Brain microvascular endothelial cell (primary cell): Measurements from ENCODE around the gene PPFIBP2.
A peak's percentile ranks its signal among the peaks of the same experiment; 100 is the strongest.
"Not testable (repeated sequence)": the region's sequence is repeated elsewhere in the genome, so short reads cannot be mapped to it uniquely, and the experiment has no call there.

ENCODE experiments used
- DNase-seq: peaks from one replicate; pipeline ENCODE4 v3.0.0-alpha.2; 2020
- H3K27ac ChIP-seq: fragments of 250-450 bp; sonication (Bioruptor Pico); 2 replicates; pipeline ENCODE4 v1.5.1; 2020; ENCODE audit warnings: mild to moderate bottlenecking, moderate library complexity
- H3K27me3 ChIP-seq: fragments of 250-450 bp; sonication (Bioruptor Pico); replicated peaks from 2 replicates; pipeline ENCODE4 v1.5.1; 2020; ENCODE audit warnings: mild to moderate bottlenecking
- H3K36me3 ChIP-seq: fragments of 250-450 bp; sonication (Bioruptor Pico); replicated peaks from 2 replicates; pipeline ENCODE4 v1.5.1; 2020; ENCODE audit warnings: mild to moderate bottlenecking
- H3K4me3 ChIP-seq: 2 replicates; pipeline ENCODE4 v1.5.1; 2011; ENCODE audit warnings: low read depth, mild to moderate bottlenecking, control low read depth, low read length, moderate library complexity
- in situ Hi-C: cut with HindIII; loops from 2 replicates; pipeline ENCODE4 v1.10.0; 2017; ENCODE audit warnings: low sequenced_read_pairs, low pct_ligation_motif_present
- TF ChIP-seq, protein P1 (sequence below): IDR thresholded peaks from 2 replicates; pipeline ENCODE4 v1.5.1; 2011; ENCODE audit warnings: low read depth, mild to moderate bottlenecking, moderate library complexity, low read length, control low read depth, inconsistent platforms; ENCODE audit errors: missing control alignments

The PPFIBP2 gene

GRCh38 chr11:7657306-7658025, 143.7 kb downstream of the PPFIBP2 start:
- Histone ChIP-seq H3K4me3 (no peak overlapping the region), H3K27ac (no peak overlapping the region), H3K27me3 (no peaks in the 10 kb centered on the region), H3K36me3 (no peaks in the 10 kb centered on the region)
- peak; percentile 61 for DNase-seq
- in situ Hi-C loops, result no loop called here
- TF ChIP-seq, protein P1, sequence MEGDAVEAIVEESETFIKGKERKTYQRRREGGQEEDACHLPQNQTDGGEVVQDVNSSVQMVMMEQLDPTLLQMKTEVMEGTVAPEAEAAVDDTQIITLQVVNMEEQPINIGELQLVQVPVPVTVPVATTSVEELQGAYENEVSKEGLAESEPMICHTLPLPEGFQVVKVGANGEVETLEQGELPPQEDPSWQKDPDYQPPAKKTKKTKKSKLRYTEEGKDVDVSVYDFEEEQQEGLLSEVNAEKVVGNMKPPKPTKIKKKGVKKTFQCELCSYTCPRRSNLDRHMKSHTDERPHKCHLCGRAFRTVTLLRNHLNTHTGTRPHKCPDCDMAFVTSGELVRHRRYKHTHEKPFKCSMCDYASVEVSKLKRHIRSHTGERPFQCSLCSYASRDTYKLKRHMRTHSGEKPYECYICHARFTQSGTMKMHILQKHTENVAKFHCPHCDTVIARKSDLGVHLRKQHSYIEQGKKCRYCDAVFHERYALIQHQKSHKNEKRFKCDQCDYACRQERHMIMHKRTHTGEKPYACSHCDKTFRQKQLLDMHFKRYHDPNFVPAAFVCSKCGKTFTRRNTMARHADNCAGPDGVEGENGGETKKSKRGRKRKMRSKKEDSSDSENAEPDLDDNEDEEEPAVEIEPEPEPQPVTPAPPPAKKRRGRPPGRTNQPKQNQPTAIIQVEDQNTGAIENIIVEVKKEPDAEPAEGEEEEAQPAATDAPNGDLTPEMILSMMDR, result peak; percentile 69

DNA sequence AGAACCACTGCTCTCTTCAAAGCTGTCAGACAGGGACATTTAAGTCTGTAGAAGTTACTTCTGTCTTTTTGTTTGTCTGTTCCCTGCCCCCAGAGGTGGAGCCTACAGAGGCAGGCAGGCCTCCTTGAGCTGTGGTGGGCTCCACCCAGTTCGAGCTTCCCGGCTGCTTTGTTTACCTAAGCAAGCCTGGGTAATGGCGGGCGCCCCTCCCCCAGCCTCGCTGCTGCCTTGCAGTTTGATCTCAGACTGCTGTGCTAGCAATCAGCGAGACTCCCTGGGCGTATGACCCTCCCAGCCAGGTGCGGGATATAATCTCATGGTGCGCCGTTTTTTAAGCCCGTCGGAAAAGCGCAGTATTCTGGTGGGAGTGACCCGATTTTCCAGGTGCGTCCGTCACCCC, 149.7 kb downstream of the PPFIBP2 start:
- DNase-seq, in situ Hi-C loops, H3K27me3 ChIP-seq, H3K27ac ChIP-seq, H3K4me3 ChIP-seq, H3K36me3 ChIP-seq: not testable (repeated sequence)

GRCh38 chr11:7664867-7665266, 151.1 kb downstream of the PPFIBP2 start:
- TF ChIP-seq, protein P1, result no peak
- in situ Hi-C loops, result no loop called here

DNA sequence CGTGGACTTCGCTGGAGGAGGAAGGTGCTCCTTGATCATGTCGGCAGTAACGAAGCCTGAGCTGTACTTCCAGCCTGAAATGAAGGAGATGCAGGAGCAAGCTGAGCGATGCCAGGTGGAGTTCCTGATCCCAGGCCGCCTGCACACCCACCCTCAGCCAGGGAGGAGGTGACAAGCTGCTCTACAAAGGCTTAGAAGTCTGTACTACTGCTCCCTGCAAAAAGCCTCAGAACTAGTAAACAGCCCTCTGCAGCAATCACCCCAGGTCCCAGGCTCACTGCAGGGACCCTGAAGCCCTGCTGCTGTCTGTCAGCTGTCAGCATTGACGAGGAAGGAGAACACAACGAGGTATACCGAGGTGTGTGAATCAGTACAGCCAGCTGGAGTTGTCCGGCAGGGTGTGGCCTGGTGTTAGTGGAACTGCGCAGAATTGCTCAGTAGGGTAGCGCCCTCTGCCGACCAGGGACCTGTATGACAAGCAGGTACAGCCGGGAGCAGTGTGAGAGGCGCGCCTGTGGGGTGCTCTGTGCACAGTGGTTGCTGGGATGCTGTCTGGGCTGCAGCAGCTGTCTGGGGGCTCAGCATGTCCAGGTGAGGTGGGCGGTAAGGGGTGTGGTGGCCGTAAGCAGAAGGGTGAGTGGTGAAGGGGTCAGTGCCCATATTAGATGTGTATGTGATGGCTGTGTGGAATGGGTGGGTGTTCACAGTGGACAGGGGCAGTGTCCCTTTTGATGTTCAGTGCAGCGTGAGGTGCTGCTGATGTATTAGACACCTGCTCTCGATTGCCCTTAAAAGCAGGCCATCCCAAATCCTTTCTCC, 151.9 kb downstream of the PPFIBP2 start:
- peak; percentile 69 for DNase-seq
- in situ Hi-C loops, result no loop called here

More at GRCh38 chr11:7664867-7665266, 151.1 kb downstream of the PPFIBP2 start:
- H3K27me3 ChIP-seq, result no peaks in the 10 kb centered on the region
- no peak overlapping the region for H3K27ac ChIP-seq
- no peak for DNase-seq
- H3K4me3 ChIP-seq, result no peak overlapping the region
- no peaks in the 10 kb centered on the region for H3K36me3 ChIP-seq

GRCh38 chr11:7666292-7666866, 152.6 kb downstream of the PPFIBP2 start:
- Histone ChIP-seq H3K4me3 (no peak overlapping the region), H3K27ac (no peak overlapping the region), H3K27me3 (no peaks in the 10 kb centered on the region), H3K36me3 (no peaks in the 10 kb centered on the region)
- in situ Hi-C loops, result no loop called here
- DNase-seq, result no peak
- TF ChIP-seq, protein P1, result no peak

More for the DNA sequence above, 151.9 kb downstream of the PPFIBP2 start:
- TF ChIP-seq, protein P1, result peak; percentile 88
- Histone ChIP-seq H3K27me3 (no peaks in the 10 kb centered on the region), H3K36me3 (no peaks in the 10 kb centered on the region), H3K4me3 (no peak overlapping the region), H3K27ac (no peak overlapping the region)

GRCh38 chr11:7667460-7667859, 153.7 kb downstream of the PPFIBP2 start:
- Histone ChIP-seq H3K27ac (no peak overlapping the region), H3K27me3 (no peaks in the 10 kb centered on the region), H3K36me3 (no peaks in the 10 kb centered on the region), H3K4me3 (no peak overlapping the region)
- in situ Hi-C loops, result no loop called here
- peak; percentile 35 for DNase-seq
- TF ChIP-seq, protein P1, result no peak
